Measurements from ENCODE around the gene UBA7.
A peak's percentile ranks its signal among the peaks of the same experiment; 100 is the strongest.

UBA7 gene

GRCh38 chr3:49804141-49805041 is 9.4 kb downstream of the UBA7 start:
- no peak for DNase-seq (ENCODE audit: low spot score)

- no peak for DNase-seq (ENCODE audit: low spot score)
Observed at GRCh38 chr3:49803465-49804140, 10.2 kb downstream of the UBA7 start.

DNA sequence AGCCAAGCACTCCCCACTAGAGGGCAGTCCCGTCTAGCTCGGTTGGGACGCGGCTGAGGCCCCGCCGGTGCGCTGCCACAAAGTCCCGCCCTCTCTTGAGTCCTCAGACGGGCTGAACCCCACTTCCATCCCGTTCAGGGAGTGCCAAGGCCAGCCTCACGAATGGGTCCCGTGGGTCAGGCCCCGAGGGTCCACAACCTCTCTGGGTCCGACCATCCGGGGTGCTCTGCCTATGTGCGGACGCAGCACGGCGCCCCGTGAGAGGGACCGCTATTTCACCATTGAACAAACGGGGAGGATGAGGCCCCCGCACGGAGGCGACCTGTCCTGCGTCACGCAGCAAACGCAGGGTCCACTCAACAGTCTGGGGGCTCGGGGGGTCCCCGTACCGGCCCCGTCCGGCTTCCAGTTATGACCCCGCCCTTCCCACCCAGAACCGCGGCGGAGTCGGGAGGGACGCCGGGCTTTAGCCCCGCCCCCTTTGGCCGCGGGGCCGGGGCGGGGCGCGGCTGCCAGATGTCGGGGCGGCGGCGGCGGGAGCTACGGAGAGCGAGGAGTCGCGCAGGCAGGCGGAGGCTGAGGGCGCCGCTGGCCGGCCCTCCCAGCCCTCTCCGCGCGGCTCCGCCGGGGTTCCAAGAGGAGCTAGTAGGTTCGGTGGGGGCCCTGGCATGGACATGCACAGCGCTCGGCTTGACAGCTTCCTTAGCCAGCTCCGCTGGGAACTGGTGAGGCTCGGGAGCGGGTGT is 10.9 kb downstream of the UBA7 start, which contains the start of gene INKA1:
Gene INKA1, plus strand, starts transcription at position 543 of the 746 bp plus-strand sequence. Its CDS starts 132 bp downstream, at position 675.
- DNase-seq (ENCODE audit: low spot score), result peak; percentile 88

DNA sequence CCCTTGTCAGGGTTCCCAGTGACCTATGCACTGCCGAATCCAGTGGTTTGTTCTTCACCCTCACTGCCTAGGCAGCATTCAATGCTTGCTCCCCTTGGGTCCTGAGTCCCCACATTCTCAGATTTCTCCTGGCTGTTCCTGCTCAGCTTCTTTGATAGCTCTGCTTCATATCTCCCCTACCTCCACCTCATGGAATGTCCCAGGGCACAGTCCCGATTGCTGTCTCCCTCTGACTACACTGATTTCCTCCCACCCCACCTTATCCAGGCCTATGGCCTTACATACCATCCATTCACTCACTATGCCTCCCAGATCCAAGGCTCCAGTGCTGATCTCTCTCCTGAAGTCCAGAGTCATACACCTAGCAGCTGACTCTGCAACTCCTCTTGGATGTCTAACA is 12.6 kb downstream of the UBA7 start:
- DNase-seq (ENCODE audit: low spot score), result no peak

DNA sequence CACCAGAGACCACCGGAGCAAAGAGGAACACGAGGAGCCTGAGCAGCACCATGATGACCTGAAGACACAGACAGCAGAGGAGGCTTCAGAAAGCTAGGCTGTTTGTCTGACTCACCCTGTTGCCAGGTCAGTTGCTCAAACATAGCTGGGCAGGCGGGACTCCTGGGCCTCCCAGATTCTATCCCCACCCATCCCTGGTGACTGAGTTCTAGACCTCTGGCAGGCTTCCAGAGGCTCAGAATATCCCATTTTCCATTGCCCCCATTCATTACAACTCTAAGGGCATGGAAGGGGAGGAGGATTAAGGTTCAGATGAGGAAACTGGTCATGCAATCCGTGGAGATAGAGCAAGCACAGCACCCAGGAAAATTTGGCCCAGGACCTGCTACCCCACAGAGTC is 14.0 kb downstream of the UBA7 start, which contains the start of gene CDHR4:
Gene CDHR4, minus strand, starts transcription at position 113 of the 400 bp plus-strand sequence. Its CDS starts 61 bp downstream, at position 52.
- peak; percentile 58 for DNase-seq (ENCODE audit: low spot score)

GRCh38 chr3:49799105-49799504 is 14.6 kb downstream of the UBA7 start:
- no peak for DNase-seq (ENCODE audit: low spot score)

- DNase-seq (ENCODE audit: low spot score), result no peak
Observed at GRCh38 chr3:49794926-49795905, 18.5 kb downstream of the UBA7 start.

- no peak for DNase-seq (ENCODE audit: low spot score)
Observed at GRCh38 chr3:49794431-49794830, 19.3 kb downstream of the UBA7 start.

- DNase-seq (ENCODE audit: low spot score), result no peak
Observed at GRCh38 chr3:49793486-49794085, 20.2 kb downstream of the UBA7 start.

DNA sequence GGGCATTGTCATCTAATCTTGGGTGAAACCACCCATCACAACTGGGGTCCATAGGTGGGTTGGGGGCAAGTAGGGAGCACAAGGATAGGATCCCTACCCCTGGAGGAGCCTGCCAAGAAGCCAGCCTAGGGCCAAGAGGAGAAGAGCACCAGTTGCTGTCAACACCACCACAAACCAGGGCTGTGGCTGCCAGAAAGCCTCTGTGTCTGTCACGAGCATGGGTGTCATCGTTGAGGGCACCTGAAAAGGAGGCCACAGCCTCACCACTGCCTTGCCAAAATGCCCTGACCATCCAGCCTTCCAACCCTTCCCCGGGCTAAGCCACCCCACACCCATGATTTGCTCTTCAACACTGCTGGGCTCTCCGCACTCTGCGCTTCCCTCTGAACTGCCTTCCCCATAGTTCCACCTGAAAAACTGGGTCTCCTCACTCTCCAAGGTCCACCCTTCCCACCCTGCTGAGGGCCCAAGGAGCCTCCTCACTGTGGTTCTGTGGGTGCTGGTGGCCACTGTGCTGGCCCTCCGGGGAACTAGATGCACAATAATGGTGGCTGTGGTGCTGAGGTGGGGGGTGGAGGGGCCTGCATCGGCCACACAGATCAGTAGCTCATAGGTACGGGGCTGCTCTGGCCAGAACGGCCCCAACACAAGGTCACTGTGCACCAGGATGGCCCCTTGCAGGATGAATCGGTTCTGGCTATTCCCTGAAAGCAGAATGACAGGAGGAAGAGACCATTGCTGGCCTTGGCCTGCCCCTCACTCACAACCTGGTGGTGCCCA is 21.2 kb downstream of the UBA7 start:
- DNase-seq (ENCODE audit: low spot score), result no peak

- no peak for DNase-seq (ENCODE audit: low spot score)
Observed at GRCh38 chr3:49791571-49791970, 22.2 kb downstream of the UBA7 start.

DNA sequence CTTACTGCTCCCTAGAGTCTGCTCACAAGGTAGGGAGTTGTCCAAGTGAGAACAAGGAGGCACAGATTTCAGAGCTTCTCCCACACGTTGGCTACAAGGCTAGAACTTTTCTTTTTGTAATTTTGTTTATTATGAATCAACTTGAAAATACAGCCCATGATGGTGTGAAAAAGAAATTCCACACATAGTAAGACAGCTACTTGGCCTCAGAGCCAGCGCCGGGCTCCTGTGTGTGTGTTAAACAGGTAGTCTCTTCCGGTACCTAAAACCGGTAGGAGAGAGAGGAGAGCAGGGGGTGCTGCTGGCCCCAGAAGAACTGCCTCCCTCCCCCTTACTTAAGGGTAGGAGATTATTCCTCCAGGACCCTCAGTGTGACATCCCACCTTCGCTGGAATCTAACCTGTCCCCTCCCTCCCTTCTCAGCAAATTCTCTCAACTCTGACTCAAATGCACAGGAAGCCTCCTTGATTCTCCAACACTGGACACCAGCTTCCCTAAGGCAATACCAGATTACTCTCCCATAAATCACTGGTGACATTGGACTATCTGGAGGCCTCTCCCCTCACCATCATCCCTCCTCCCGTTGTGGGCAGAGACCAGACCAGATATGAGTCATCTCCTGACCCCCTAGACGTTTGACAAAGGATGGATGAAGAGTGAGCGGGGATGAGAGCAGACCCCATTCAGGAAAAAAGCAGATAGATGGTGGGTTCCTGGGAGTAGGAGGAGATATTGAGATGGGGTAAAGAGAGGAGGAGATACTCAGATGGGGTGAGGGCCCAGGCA is 22.9 kb downstream of the UBA7 start:
- no peak for DNase-seq (ENCODE audit: low spot score)

GRCh38 chr3:49788056-49788455 is 25.7 kb downstream of the UBA7 start:
- no peak for DNase-seq (ENCODE audit: low spot score)

- DNase-seq (ENCODE audit: low spot score), result no peak
Observed at GRCh38 chr3:49787536-49787935, 26.2 kb downstream of the UBA7 start.

- no peak for DNase-seq (ENCODE audit: low spot score)
Observed at GRCh38 chr3:49787182-49787464, 26.6 kb downstream of the UBA7 start.

DNA sequence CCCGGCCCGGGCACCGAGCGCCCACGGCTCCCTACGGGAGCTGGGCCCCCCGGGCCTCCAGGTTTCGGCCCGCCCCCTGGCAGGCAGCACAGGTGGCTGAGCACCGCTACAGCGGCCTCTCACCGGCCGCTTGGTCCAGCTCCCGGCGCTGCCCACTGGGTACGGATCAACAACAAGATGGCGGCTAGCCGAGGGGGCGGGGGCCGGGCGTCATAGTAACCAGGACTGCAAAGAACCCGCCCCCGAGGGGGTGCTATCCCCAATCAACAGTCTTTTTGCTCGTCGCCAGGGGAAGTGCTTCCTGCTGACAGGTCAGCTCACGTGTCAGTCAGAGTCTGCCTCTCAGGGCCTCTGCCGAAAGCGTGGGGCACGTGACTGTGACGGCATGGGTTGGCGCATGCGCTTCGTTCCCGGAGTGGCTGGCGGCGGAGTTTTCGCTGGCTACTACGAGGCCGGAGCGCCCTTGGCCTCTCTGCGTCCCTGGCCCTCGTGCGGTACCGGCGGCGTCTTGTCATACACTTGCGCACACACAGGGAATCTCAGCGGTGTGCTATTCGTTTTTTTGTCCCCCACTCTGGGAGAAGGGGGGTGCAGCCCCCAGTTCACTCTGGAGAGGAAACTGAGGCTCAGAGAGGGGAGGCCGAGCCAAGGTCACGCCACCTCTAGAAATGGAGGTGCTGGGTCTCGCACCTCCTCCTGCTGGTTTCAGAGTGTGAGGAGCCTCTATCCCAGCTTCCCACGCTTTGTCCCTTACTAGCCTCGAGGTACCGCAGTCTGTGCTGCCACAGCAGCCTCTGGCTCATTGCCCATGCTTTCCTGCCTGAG is 27.2 kb downstream of the UBA7 start, which contains the start of gene IP6K1:
Gene IP6K1, minus strand, starts transcription at position 186 of the 825 bp plus-strand sequence. CDS start 38,502 bp downstream, outside the sequence.
- DNase-seq (ENCODE audit: low spot score), result peak; percentile 99

DNA sequence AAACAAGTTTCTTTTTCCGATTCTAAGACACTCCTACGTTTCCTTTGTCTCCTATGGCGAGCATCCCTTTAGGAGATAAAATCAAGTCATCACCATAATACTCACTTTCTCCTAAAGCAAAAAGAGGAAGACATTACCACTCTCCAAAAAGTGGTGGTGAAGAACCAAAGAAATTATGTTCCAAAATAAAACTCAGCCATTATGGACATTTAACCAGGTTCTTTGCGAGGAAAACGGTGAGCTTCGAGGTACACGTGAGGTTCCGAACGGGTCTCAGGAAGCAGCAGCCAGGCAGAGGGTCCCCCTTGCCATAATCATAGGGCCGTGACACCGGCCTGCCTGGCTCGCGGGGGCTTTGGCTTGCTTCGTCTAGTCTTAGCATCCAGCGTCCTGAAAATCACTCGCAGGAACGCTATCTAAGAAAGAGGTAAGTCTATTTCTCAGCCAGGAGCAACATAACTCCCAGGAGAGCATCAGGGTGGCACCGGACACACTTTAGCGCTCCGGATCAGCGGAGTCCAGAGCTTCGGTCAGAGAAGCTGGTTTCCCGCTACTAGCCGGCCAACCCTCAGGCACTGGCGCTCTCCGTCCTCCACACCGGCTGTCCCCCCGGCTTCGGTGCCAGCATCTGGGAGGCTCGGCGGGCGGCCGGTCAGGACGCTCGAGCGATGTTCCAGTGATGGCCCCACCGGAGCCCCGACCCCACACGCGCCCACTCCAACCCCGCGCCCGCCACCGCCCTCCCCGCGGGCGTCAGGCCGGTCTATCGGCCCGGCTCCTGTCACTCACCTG is 28.0 kb downstream of the UBA7 start:
- no peak for DNase-seq (ENCODE audit: low spot score)

Data from HuH-7.5 (cell line).